Kidney (tissue), 14 donors: ENCODE results near the gene ZBED2. TPM values are rescaled to one million over a fixed set of nuclear protein-coding genes. Genes with fewer than 3 reads are reported as not detected.

Experiments
- DNase-seq, 5 donors: peaks; one replicate each; pipeline ENCODE4 v3.0.0-alpha.2; 2013 to 2020
- FAIRE-seq: peaks from 2 replicates; lab custom pipeline; 2012; peaks lifted over from hg19 to GRCh38; lab: Jason Lieb, UNC
- H3K27ac ChIP-seq, 2 donors: one replicate each; pipeline ENCODE4 v1.7.0; 2013; ENCODE audit warnings: low read depth in 2 of 2, low read length in 2 of 2, inconsistent platforms in 1 of 2
- H3K27me3 ChIP-seq: one replicate; pipeline ENCODE4 v1.7.1; 2013; ENCODE audit warnings: low read length, inconsistent platforms; ENCODE audit not compliant: control insufficient read depth, insufficient read depth
- H3K36me3 ChIP-seq, 3 donors: one replicate each; pipeline versions ENCODE4 v1.7.0 to v1.7.1; 2013; ENCODE audit warnings: low read length in 3 of 3, control low read depth in 1 of 3, inconsistent platforms in 1 of 3; ENCODE audit not compliant: insufficient read depth in 3 of 3, control insufficient read depth in 2 of 3
- H3K4me1 ChIP-seq, 3 donors: one replicate each; pipeline versions ENCODE4 v1.7.0 to v1.7.1; 2013; ENCODE audit warnings: low read length in 3 of 3, inconsistent platforms in 1 of 3, low read depth in 1 of 3; ENCODE audit not compliant: control insufficient read depth in 2 of 3, insufficient read depth in 2 of 3
- H3K4me3 ChIP-seq, 3 donors: one replicate each; pipeline versions ENCODE4 v1.7.0 to v1.8.1; 2013; ENCODE audit warnings: low read length in 3 of 3, control low read depth in 1 of 3, inconsistent platforms in 1 of 3
- H3K9ac ChIP-seq, 3 donors: one replicate each; pipeline versions ENCODE4 v1.7.0 to v1.7.1; 2013; ENCODE audit warnings: low read length in 3 of 3, control low read depth in 1 of 3, inconsistent platforms in 1 of 3
- H3K9me3 ChIP-seq, 3 donors: one replicate each; pipeline versions ENCODE4 v1.7.0 to v1.7.1; 2013; ENCODE audit warnings: low read length in 3 of 3, control low read depth in 1 of 3, inconsistent platforms in 1 of 3; ENCODE audit not compliant: control insufficient read depth in 2 of 3, insufficient read depth in 1 of 3
- CTCF ChIP-seq: IDR thresholded peaks from 3 replicates; pipeline ENCODE4 v1.5.1; 2012; ENCODE audit warnings: mild to moderate bottlenecking, moderate library complexity, borderline replicate concordance; ENCODE audit not compliant: insufficient read depth; ENCODE audit errors: extremely low read depth
- intact Hi-C: fragments of 100-400 bp; cut with DNase I; formaldehyde crosslinking; loops from one replicate; pipeline ENCODE4 v1.11.1; 2022
- polyA plus RNA-seq: library from polyadenylated mRNA; stranded (reverse); fragments of 350-450 nt; fragmentation: Illumina TruSeq; extraction: RNeasy Lipid Tissue Mini Kit (QIAGEN cat#74804); gene quantifications from one replicate; pipeline ENCODE4 v1.2.3, GENCODE V29; 2014; ENCODE audit warnings: low read depth, low replicate concordance; ENCODE audit not compliant: insufficient read depth
- total RNA-seq: library from RNA; stranded (reverse); fragmentation: NEBNext Ultra II Directional; extraction: Animal tissue kit (Norgen Biotek cat#: 25700); gene quantifications from one replicate; pipeline ENCODE4 v1.2.1, GENCODE V29; 2021
- donor health status: control.
- donor health status: control.
- donor health status: control.
- donor health status: control.
- donor health status: control.
- donor health status: DM: yes; HTN: yes; CAD: no.
- donor health status: Normal renal cell carcinoma (clear cell type).

The ZBED2 gene
- total and polyA plus RNA-seq, 2 donors from 2014 or later = 0.54 to 0.66 TPM

- no peak for TF ChIP-seq CTCF
- no peak overlapping the region for H3K9ac ChIP-seq
- H3K36me3 ChIP-seq = no peaks in the 10 kb centered on the region
- no peak for DNase-seq
- intact Hi-C loops = no loop called here
- H3K4me3 ChIP-seq = no peak overlapping the region
- H3K27me3 ChIP-seq = no peaks in the 10 kb centered on the region
- no peak for FAIRE-seq
- H3K9me3 ChIP-seq = no peaks in the 10 kb centered on the region
- H3K4me1 ChIP-seq = no peaks in the 10 kb centered on the region
- no peak overlapping the region for H3K27ac ChIP-seq
These were observed 22.9 kb upstream of the ZBED2 start for GRCh38 chr3:111617912-111618601.

GRCh38 chr3:111617406-111617805 lies 22.3 kb upstream of the ZBED2 start:
- Histone ChIP-seq H3K4me3 (no peak overlapping the region), H3K9ac (no peak overlapping the region), H3K4me1 (no peaks in the 10 kb centered on the region), H3K27ac (no peak overlapping the region), H3K9me3 (no peaks in the 10 kb centered on the region), H3K36me3 (no peaks in the 10 kb centered on the region), H3K27me3 (no peaks in the 10 kb centered on the region)
- intact Hi-C loops = no loop called here
- DNase-seq (no peak), FAIRE-seq (no peak)
- TF ChIP-seq CTCF = no peak

DNA sequence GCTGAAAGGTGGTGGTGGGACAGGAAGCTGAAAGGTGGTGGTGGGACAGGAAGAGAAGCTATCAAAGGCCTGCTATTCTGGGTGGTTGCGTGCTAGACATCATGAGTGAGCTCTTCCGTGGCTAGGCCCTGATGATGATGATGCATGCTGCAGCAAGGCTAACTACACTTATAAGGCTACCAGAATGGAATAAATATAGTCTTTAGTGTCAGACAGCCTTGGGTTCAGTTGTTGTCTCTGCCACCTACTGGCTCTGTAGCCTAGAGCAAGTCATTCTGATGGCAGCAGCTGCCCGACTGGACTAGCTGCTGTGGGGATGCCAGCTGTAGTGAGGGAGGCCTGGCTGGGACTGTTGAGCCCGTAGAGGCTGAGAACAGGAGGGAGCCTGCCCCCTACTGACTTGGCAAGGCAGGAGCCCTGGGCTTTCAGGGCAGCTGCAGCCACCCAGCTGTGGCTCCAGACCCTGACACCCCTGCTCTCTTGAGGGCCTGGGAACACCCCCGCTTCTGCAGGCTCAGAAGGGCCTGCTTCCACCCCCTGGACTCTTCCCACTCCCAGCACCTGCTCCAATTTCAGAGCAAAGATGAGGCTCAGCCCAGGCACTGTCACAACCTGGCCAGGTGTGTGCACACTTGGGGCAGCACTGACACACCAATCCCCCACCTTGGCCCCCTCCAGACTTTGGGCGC lies 21.4 kb upstream of the ZBED2 start:
- Histone ChIP-seq H3K36me3 (no peaks in the 10 kb centered on the region), H3K9ac (no peak overlapping the region), H3K9me3 (no peaks in the 10 kb centered on the region), H3K4me3 (no peak overlapping the region), H3K27ac (no peak overlapping the region), H3K4me1 (no peaks in the 10 kb centered on the region), H3K27me3 (no peaks in the 10 kb centered on the region)
- peak in 1 of 5 donors; percentile 69 for DNase-seq
- no peak for FAIRE-seq
- intact Hi-C loops = no loop called here
- no peak for TF ChIP-seq CTCF
